ENCODE results near the gene BCOR. TPM values are rescaled to one million over a fixed set of nuclear protein-coding genes. Genes with fewer than 3 reads are reported as not detected.

BCOR gene
- total and polyA plus RNA-seq, 2 of the 4 experiments (the other 2 are of a cell fraction), result 7.5 to 9.0 TPM

DNA sequence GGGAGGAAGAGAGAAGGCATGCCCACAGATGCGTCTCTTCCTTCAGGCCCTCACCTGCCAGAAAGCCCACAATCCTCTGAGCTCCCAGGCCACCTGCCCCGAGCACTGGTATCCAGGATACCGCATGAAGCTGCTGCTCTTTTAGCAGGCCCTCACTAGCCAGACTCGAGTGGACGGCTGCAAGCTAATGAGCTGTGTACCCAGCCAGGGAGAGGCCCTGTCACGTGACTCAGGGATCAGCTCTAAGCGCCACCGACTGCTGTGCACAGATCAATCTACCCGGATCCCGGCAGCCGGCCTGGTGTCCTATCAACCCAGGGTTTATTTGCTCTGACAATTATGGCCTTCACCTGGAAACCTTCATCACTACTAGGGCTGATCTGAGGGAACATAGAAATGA lies 39.0 kb downstream of the BCOR start:
- Histone ChIP-seq H3K56ac (ENCODE audit: extremely low read depth, insufficient read depth, low read length) (no peak overlapping the region), H3K4me1 (ENCODE audit: control insufficient read depth, insufficient read depth, low read length) (no peaks in the 10 kb centered on the region; the same call in 1 of the 2 replicates), H3K23ac (ENCODE audit: low read depth, low read length) (no peak overlapping the region), H2BK120ac (ENCODE audit: low read depth, low read length) (no peak overlapping the region), H3K4ac (ENCODE audit: low read depth, low read length) (no peak overlapping the region), H3K14ac (replicated peaks; ENCODE audit: low read depth, low read length) (no peak overlapping the region), H3K27me3 (ENCODE audit: control insufficient read depth, insufficient read depth, low read length) (no peaks in the 10 kb centered on the region; the same call in 1 of the 2 replicates), H2AK5ac (ENCODE audit: low read depth, low read length) (no peak overlapping the region), H4K8ac (ENCODE audit: low read depth in 2 of 2, low read length in 2 of 2) (no peak overlapping the region), H3K9me1 (ENCODE audit: insufficient read depth, low read length) (0 out of 2 replicates have a peak, but pooled peaks cover 4% of the 10 kb centered on the region), H2BK15ac (ENCODE audit: low read depth, low read length) (no peak overlapping the region), H4K20me1 (ENCODE audit: insufficient read depth, low read length) (no peaks in the 10 kb centered on the region), H3K4me2 (ENCODE audit: low read depth, low read length) (no peak overlapping the region), H4K5ac (ENCODE audit: low read depth, low read length) (no peak overlapping the region), H2AK9ac (replicated peaks; ENCODE audit: low read depth, low read length, poor library complexity) (no peak overlapping the region), H3K9me3 (ENCODE audit: control insufficient read depth, insufficient read depth, low read length) (peaks cover under 1% of the 10 kb centered on the region), H4K91ac (ENCODE audit: insufficient read depth, low read depth, low read length) (no peak overlapping the region), H3K9ac (ENCODE audit: low read depth, low read length) (no peak overlapping the region), H2BK5ac (ENCODE audit: low read depth, low read length, poor library complexity, severe bottlenecking) (no peak overlapping the region), H3K4me3 (ENCODE audit: insufficient read depth, low read depth, low read length) (no peak overlapping the region), H3K27ac (ENCODE audit: insufficient read depth, low read length) (no peak overlapping the region), H3K79me1 (ENCODE audit: low read depth in 1 of 2, low read length in 2 of 2) (peaks cover 0 to 2% of the 10 kb centered on the region in 2 experiments; a peak in 1 of 4 replicates), H2BK20ac (ENCODE audit: low read depth, low read length) (no peak overlapping the region), H3K18ac (ENCODE audit: low read depth, low read length) (no peak overlapping the region), H2AFZ (replicated peaks; ENCODE audit: low read length, poor library complexity) (no peak overlapping the region), H3K36me3 (ENCODE audit: control insufficient read depth, insufficient read depth, low read length) (peaks cover 40% of the 10 kb centered on the region)
- no TSS peak for BruUV-seq (replicated peaks)
- ATAC-seq (ENCODE audit: low read depth), result no peak
- TF ChIP-seq POLR2A (IDR thresholded peaks at IDR 0.05; ENCODE audit: low read depth, low read length) (no peak), SMC3 (IDR thresholded peaks at IDR 0.05; ENCODE audit: low read depth, low read length) (no peak), RAD21 (IDR thresholded peaks at IDR 0.05; ENCODE audit: low read length) (no peak), MAFK (IDR thresholded peaks at IDR 0.05; ENCODE audit: low read depth, low read length) (no peak), CHD1 (IDR thresholded peaks at IDR 0.05; ENCODE audit: low read depth, low read length) (no peak), CEBPB (IDR thresholded peaks at IDR 0.05; ENCODE audit: low read depth, low read length) (no peak)
- TF ChIP-seq, protein P1, sequence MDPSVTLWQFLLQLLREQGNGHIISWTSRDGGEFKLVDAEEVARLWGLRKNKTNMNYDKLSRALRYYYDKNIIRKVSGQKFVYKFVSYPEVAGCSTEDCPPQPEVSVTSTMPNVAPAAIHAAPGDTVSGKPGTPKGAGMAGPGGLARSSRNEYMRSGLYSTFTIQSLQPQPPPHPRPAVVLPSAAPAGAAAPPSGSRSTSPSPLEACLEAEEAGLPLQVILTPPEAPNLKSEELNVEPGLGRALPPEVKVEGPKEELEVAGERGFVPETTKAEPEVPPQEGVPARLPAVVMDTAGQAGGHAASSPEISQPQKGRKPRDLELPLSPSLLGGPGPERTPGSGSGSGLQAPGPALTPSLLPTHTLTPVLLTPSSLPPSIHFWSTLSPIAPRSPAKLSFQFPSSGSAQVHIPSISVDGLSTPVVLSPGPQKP (IDR thresholded peaks at IDR 0.05; ENCODE audit: borderline replicate concordance, low read depth, low read length), result no peak
- ChIA-PET POLR2A (ENCODE audit: unreplicated experiment) (no interaction called here), CTCF (no interaction called here)
- WGBS, 2 experiments (ENCODE audit: extremely low coverage in 2 of 2, insufficient read length in 1 of 2), result 55% methylated on average over 3 of the region's 11 CpGs; no CpG with 5 or more reads in 1 of the 2 experiments
- in situ Hi-C loops (cut with MboI; ENCODE audit: low sequenced_read_pairs), result no loop called here
- dilution Hi-C loops (cut with HindIII; ENCODE audit: low sequenced_read_pairs, unreplicated experiment), result no loop called here
- intact Hi-C loops (cut with micrococcal nuclease), result no loop called here
- no peak for DNase-seq
